ENCODE measurements around the gene RASGRP1. TPM values are rescaled to one million over a fixed set of nuclear protein-coding genes. Genes with fewer than 3 reads are reported as not detected.

RASGRP1 gene
- total RNA-seq, 4 donors from 2014 or later: 0.29 to 0.99 (median 0.66) TPM

DNA sequence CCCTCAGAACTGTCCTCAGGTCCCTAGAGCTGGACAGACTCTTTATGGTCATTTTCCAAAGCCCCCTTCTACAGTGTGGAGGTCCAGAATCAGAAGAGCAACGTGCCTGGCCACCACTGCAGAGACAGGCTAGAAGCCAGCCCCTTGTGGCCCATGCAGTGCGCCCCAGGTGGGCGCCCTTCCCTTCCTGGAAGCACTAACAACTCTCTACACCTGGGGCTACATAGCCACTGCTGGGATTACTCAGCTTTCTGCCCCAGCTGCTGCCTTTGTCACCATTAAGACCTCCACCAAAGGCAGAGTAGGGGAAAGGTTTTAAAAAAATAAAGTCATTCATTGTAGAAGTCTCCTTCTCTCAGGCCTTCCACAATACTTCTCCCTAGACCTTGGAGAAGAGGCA lies 2.3 kb downstream of the RASGRP1 start:
- DNase-seq (ENCODE audit: extremely low spot score): peak; percentile 78
- H3K4me3 ChIP-seq: no peak overlapping the region
- TF ChIP-seq POLR2A (IDR thresholded peaks at IDR 0.05; ENCODE audit: low read depth) (no peak), POLR2AphosphoS5 (IDR thresholded peaks at IDR 0.05) (no peak), EP300 (IDR thresholded peaks at IDR 0.05) (no peak)
- TF ChIP-seq, protein P1, sequence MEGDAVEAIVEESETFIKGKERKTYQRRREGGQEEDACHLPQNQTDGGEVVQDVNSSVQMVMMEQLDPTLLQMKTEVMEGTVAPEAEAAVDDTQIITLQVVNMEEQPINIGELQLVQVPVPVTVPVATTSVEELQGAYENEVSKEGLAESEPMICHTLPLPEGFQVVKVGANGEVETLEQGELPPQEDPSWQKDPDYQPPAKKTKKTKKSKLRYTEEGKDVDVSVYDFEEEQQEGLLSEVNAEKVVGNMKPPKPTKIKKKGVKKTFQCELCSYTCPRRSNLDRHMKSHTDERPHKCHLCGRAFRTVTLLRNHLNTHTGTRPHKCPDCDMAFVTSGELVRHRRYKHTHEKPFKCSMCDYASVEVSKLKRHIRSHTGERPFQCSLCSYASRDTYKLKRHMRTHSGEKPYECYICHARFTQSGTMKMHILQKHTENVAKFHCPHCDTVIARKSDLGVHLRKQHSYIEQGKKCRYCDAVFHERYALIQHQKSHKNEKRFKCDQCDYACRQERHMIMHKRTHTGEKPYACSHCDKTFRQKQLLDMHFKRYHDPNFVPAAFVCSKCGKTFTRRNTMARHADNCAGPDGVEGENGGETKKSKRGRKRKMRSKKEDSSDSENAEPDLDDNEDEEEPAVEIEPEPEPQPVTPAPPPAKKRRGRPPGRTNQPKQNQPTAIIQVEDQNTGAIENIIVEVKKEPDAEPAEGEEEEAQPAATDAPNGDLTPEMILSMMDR (IDR thresholded peaks at IDR 0.05): no peak
- H3K36me3 ChIP-seq: no peaks in the 10 kb centered on the region
- H3K4me1 ChIP-seq: peaks cover 4 to 16% (median 15%) of the 10 kb centered on the region in 4 donors
- intact Hi-C loops (cut with DNase I): no loop called here
- no peaks in the 10 kb centered on the region for H3K9me3 ChIP-seq
- no peak overlapping the region for H3K27ac ChIP-seq (replicated peaks in 1 of 4)
- 85% methylated on average over 2 of the region's 3 CpGs for WGBS
- peaks cover 0 to 43% (median 5%) of the 10 kb centered on the region in 4 donors for H3K27me3 ChIP-seq

DNA sequence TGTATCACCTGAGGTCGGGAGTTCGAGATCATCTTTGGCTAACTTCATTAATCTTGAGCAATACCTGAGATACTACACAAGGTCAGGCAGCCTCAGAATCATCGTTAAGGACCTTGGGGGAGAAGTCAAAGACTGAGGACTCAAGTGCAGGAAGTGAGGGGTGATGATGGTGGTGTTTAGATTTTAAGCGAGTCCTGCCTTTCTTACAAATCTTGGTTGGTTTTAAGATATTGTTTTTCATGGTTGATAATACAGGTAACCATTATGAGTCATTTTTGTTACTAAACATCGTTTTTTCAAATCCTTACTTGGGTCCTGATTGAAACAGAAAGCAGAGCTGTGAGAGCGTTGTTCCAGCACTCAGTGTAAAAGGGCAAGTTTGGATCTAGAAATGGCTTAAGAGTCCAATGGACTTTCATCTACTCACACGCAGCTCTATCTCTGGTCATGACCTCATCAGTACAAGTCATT lies 4.1 kb downstream of the RASGRP1 start:
- no peaks in the 10 kb centered on the region for H3K36me3 ChIP-seq
- TF ChIP-seq POLR2AphosphoS5 (IDR thresholded peaks at IDR 0.05) (no peak), EP300 (IDR thresholded peaks at IDR 0.05) (no peak), POLR2A (IDR thresholded peaks at IDR 0.05; ENCODE audit: low read depth) (no peak)
- TF ChIP-seq, protein P1 (IDR thresholded peaks at IDR 0.05): no peak
- DNase-seq (ENCODE audit: extremely low spot score): peak; percentile 45
- H3K27ac ChIP-seq (replicated peaks in 1 of 4): no peak overlapping the region
- 89% methylated on average over 7 of the region's 7 CpGs for WGBS
- intact Hi-C loops (cut with DNase I): no loop called here
- peaks cover 4 to 16% (median 15%) of the 10 kb centered on the region in 4 donors for H3K4me1 ChIP-seq
- no peak overlapping the region for H3K4me3 ChIP-seq
- no peaks in the 10 kb centered on the region for H3K9me3 ChIP-seq
- peaks cover 0 to 43% (median 5%) of the 10 kb centered on the region in 4 donors for H3K27me3 ChIP-seq

DNA sequence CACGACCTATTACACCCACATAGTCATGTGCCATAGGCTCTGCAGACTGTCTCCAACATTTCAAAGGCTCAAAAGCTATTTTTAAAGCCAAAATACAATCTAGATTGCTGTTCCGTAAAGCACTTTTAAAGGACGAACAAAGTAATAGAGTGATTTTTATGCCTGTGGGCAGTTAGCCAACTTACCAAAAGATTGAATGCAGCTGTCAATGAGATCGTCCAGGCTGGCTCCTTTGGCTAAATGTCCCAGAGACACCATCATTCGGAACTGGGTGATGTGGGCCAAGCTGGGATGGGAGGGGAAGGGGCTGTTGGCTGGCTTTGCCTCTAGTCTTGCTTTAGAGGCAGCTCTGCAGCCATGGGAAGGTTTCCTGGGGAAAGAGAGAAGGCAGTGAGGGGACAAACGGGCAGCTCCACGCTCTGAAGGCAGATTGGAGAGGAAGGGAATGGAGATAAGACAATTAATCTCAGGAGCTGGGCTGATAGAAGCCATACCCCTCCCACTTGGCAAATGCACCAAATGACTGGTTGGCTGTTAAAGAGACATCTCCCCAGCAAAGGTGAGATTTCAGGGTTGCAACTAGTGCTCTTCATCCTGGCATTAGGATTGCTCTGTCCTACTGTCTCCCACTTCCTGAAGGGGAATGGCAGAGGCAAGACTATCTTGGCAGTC lies 4.8 kb downstream of the RASGRP1 start:
- H3K36me3 ChIP-seq: no peaks in the 10 kb centered on the region
- intact Hi-C loops (cut with DNase I): no loop called here
- DNase-seq (ENCODE audit: extremely low spot score): peak; percentile 26

DNA sequence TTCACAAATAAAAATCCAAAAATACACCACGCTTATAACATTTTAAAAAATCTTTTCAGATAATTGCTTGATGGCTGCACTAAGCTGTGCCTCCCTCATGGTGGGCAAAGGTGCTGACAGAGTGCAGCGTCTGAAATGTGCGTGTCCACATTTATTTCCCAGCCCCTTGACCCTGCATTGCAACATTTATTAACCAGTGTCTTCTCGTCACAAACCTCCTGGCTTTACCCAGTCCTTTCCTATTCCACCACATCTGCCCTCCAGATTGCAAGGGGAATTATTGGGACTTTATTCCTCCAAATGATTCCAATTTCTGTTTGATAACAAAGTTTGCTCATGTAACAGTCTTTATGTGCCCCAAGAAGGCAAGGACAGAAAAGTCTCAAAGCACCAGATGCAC lies 5.5 kb downstream of the RASGRP1 start:
- Histone ChIP-seq H3K36me3 (no peaks in the 10 kb centered on the region), H3K27ac (replicated peaks in 1 of 4) (no peak overlapping the region), H3K27me3 (peaks cover 0 to 30% (median 0%) of the 10 kb centered on the region in 4 donors), H3K4me3 (no peak overlapping the region), H3K9me3 (no peaks in the 10 kb centered on the region), H3K4me1 (peaks cover 0 to 6% (median 5%) of the 10 kb centered on the region in 4 donors)
- intact Hi-C loops (cut with DNase I): no loop called here
- no peak for DNase-seq (ENCODE audit: extremely low spot score)
- 89% methylated on average over 4 of the region's 4 CpGs for WGBS
- TF ChIP-seq EP300 (IDR thresholded peaks at IDR 0.05): no peak
- TF ChIP-seq, protein P1 (IDR thresholded peaks at IDR 0.05): no peak
- TF ChIP-seq POLR2AphosphoS5 (IDR thresholded peaks at IDR 0.05): no peak
- TF ChIP-seq POLR2A (IDR thresholded peaks at IDR 0.05; ENCODE audit: low read depth): no peak

More for the DNA sequence above, 4.8 kb downstream of the RASGRP1 start:
- Histone ChIP-seq H3K4me1 (peaks cover 1 to 13% (median 11%) of the 10 kb centered on the region in 4 donors), H3K27me3 (peaks cover 0 to 36% (median 1%) of the 10 kb centered on the region in 4 donors), H3K27ac (replicated peaks in 1 of 4) (no peak overlapping the region), H3K4me3 (no peak overlapping the region), H3K9me3 (no peaks in the 10 kb centered on the region)
- no peak for TF ChIP-seq POLR2A (IDR thresholded peaks at IDR 0.05; ENCODE audit: low read depth)
- TF ChIP-seq EP300 (IDR thresholded peaks at IDR 0.05): no peak
- WGBS: 44% methylated on average over 7 of the region's 7 CpGs

DNA sequence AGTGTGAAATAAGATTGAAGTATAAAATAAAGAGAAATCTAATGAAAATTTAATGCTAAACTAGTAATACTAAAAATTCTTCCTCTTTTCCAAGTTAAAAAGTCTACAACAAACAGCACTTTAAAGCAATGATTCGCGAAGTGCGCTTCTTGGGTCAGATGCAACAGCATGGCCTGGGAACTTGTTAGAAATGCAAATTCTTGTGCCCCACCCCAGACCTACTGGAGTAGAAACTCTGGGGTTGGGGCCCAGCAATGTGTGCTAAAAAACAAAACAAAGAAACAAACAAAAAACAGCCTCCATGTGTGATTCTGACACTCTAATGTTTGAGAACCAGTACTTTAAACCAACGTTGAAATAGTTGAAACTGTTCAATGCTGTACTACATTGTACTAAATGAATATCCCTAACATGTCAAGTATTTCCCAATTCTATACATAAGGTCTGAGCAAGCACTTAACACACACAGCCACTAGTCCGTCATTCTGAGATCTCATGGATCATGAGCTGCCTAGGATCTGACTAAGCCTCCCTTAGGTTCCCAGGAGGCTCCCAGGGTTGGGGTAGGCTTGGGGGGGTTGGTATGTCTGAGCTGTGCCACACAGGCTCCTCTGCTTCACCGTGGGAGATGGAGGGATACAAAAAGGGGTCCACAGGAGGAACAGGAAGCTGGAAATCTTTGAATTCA lies 6.1 kb downstream of the RASGRP1 start:
- Histone ChIP-seq H3K4me3 (no peak overlapping the region), H3K27me3 (peaks cover 0 to 23% (median 0%) of the 10 kb centered on the region in 4 donors), H3K27ac (replicated peaks in 1 of 4) (no peak overlapping the region), H3K4me1 (peaks cover 0 to under 1% (median 0%) of the 10 kb centered on the region in 4 donors), H3K36me3 (no peaks in the 10 kb centered on the region), H3K9me3 (no peaks in the 10 kb centered on the region)
- TF ChIP-seq POLR2AphosphoS5 (IDR thresholded peaks at IDR 0.05) (no peak), EP300 (IDR thresholded peaks at IDR 0.05) (no peak), POLR2A (IDR thresholded peaks at IDR 0.05; ENCODE audit: low read depth) (no peak)
- TF ChIP-seq, protein P1 (IDR thresholded peaks at IDR 0.05): no peak
- intact Hi-C loops (cut with DNase I): no loop called here
- 85% methylated on average over 6 of the region's 6 CpGs for WGBS
- no peak for DNase-seq (ENCODE audit: extremely low spot score)
